Keratinocyte (primary cell): ENCODE measurements around the gene EFHD2. TPM values are rescaled to one million over a fixed set of nuclear protein-coding genes. Genes with fewer than 3 reads are reported as not detected.

Experiments used
- DNase-seq: peaks from one replicate; pipeline ENCODE4 v3.0.0-alpha.2; 2011; ENCODE audit warnings: low read depth, missing footprints, low spot score
- FAIRE-seq: peaks from 2 replicates; lab custom pipeline; 2011; peaks lifted over from hg19 to GRCh38; lab: Jason Lieb, UNC
- H2AFZ ChIP-seq: 2 replicates; pipeline ENCODE4 v1.6.0; 2012; ENCODE audit warnings: low read length, control low read depth, inconsistent platforms; ENCODE audit not compliant: control insufficient read depth
- H3K27ac ChIP-seq: 2 replicates; pipeline ENCODE4 v1.5.1; 2011; ENCODE audit warnings: low read length; ENCODE audit not compliant: control insufficient read depth, insufficient read depth
- H3K27me3 ChIP-seq: 3 replicates; pipeline ENCODE4 v1.6.0; 2011; ENCODE audit warnings: low read length; ENCODE audit not compliant: control insufficient read depth, insufficient read depth; ENCODE audit errors: extremely low read depth
- H3K36me3 ChIP-seq, 2 experiments: 2 replicates in 1 of 2; 3 replicates in 1 of 2; pipeline ENCODE4 v1.5.1; 2011; ENCODE audit warnings: low read length in 2 of 2, mild to moderate bottlenecking in 1 of 2; ENCODE audit not compliant: control insufficient read depth in 2 of 2, insufficient read depth in 2 of 2; ENCODE audit errors: extremely low read depth in 1 of 2
- H3K4me1 ChIP-seq: 3 replicates; pipeline ENCODE4 v1.5.1; 2011; ENCODE audit warnings: low read length; ENCODE audit not compliant: control insufficient read depth, insufficient read depth; ENCODE audit errors: extremely low read depth
- H3K4me2 ChIP-seq: 3 replicates; pipeline ENCODE4 v1.6.0; 2011; ENCODE audit warnings: low read depth, low read length; ENCODE audit not compliant: control insufficient read depth, insufficient read depth; ENCODE audit errors: extremely low read depth
- H3K4me3 ChIP-seq, 3 experiments: fragments of 200-600 bp in 1 of 3; sonication (generic) in 1 of 3; 2 replicates in 2 of 3; 3 replicates in 1 of 3; pipeline ENCODE4 v1.5.1; 2011 to 2016; ENCODE audit warnings: low read length in 3 of 3, mild to moderate bottlenecking in 3 of 3, control low read depth in 2 of 3, inconsistent platforms in 1 of 3, low read depth in 1 of 3, mixed read lengths in 1 of 3, mixed run types in 1 of 3, moderate library complexity in 1 of 3; ENCODE audit not compliant: control insufficient read depth in 2 of 3, insufficient read depth in 2 of 3; ENCODE audit errors: extremely low read depth in 1 of 3
- H3K79me2 ChIP-seq: 2 replicates; pipeline ENCODE4 v1.6.0; 2012; ENCODE audit warnings: low read length; ENCODE audit not compliant: control insufficient read depth, insufficient read depth
- H3K9ac ChIP-seq: 3 replicates; pipeline ENCODE4 v1.6.0; 2011; ENCODE audit warnings: low read length; ENCODE audit not compliant: control insufficient read depth, insufficient read depth; ENCODE audit errors: extremely low read depth
- H3K9me1 ChIP-seq: 3 replicates; pipeline ENCODE4 v1.6.0; 2011; ENCODE audit warnings: low read length; ENCODE audit not compliant: control insufficient read depth, insufficient read depth; ENCODE audit errors: extremely low read depth
- H3K9me3 ChIP-seq: 2 replicates; pipeline ENCODE4 v1.5.1; 2012; ENCODE audit warnings: low read depth, low read length; ENCODE audit not compliant: control insufficient read depth
- H4K20me1 ChIP-seq: 3 replicates; pipeline ENCODE4 v1.6.0; 2011; ENCODE audit warnings: low read length; ENCODE audit not compliant: control insufficient read depth, insufficient read depth; ENCODE audit errors: extremely low read depth
- EZH2 ChIP-seq: IDR thresholded peaks from one replicate; pipeline ENCODE4 v1.6.1; 2012; ENCODE audit warnings: inconsistent platforms, mild to moderate bottlenecking, low read length, moderate library complexity
- dilution Hi-C: fragments of 300-500 bp; cut with MboI; formaldehyde crosslinking; loops from one replicate; pipeline ENCODE4 v1.7.0; 2020; ENCODE audit warnings: low sequenced_read_pairs; ENCODE audit not compliant: extremely low pct_ligation_motif_present
- polyA plus RNA-seq, 5 experiments: library from polyadenylated mRNA; depleted of rRNA in 3 of 5; stranded (reverse) in 3 of 5; stranded (forward) in 1 of 5; unstranded in 1 of 5; fragments of >200 nt; gene quantifications; 1 replicate in 1 of 5; 2 replicates in 3 of 5; 3 replicates in 1 of 5; pipeline versions ENCODE4 v1.2.1 to v1.2.3, GENCODE V29; 2011 to 2012; ENCODE audit warnings: missing spikeins in 2 of 5, low read depth in 1 of 5, low replicate concordance in 1 of 5
- TF ChIP-seq, protein P1 (sequence below), 3 experiments: IDR thresholded peaks in 1 of 3; conservative IDR thresholded peaks in 1 of 3; optimal IDR thresholded peaks in 1 of 3; 2 replicates in 2 of 3; 3 replicates in 1 of 3; pipeline versions ENCODE3 to v1.5.1; 2011; ENCODE audit warnings: low read length in 3 of 3, mild to moderate bottlenecking in 3 of 3, moderate library complexity in 2 of 3, control low read depth in 1 of 3, inconsistent platforms in 1 of 3; ENCODE audit not compliant: insufficient read depth in 2 of 3; ENCODE audit errors: extremely low read depth in 1 of 3

Gene EFHD2
- polyA plus RNA-seq, 1 donor (not counting 4 experiments of a cell fraction or from before 2014, with no cell fraction given): 47.6 TPM

DNA sequence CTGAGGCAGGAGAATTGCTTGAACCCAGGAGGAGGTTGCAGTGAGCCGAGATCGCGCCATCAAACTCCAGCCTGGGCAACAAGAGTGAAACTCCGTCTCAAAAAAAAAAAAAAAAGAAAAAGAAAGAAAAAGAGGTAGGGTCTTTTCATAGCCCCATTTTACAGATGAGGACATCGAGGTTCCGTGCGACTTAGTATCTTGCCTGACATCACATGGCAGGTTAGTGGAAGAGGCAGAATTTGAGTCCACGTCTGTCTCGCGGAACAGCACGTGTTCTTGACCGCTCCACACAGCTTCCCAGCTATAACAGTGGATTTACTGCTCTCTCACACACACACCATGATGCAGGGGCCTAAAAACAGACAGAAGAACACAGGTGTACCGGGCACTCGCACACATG lies 29.6 kb downstream of the EFHD2 start:
- H3K4me1 ChIP-seq: no peaks in the 10 kb centered on the region
- H3K9me1 ChIP-seq: no peaks in the 10 kb centered on the region
- no peaks in the 10 kb centered on the region for H3K79me2 ChIP-seq
- H2AFZ ChIP-seq: no peak overlapping the region
- H3K36me3 ChIP-seq: no peaks in the 10 kb centered on the region
- TF ChIP-seq, protein P1, sequence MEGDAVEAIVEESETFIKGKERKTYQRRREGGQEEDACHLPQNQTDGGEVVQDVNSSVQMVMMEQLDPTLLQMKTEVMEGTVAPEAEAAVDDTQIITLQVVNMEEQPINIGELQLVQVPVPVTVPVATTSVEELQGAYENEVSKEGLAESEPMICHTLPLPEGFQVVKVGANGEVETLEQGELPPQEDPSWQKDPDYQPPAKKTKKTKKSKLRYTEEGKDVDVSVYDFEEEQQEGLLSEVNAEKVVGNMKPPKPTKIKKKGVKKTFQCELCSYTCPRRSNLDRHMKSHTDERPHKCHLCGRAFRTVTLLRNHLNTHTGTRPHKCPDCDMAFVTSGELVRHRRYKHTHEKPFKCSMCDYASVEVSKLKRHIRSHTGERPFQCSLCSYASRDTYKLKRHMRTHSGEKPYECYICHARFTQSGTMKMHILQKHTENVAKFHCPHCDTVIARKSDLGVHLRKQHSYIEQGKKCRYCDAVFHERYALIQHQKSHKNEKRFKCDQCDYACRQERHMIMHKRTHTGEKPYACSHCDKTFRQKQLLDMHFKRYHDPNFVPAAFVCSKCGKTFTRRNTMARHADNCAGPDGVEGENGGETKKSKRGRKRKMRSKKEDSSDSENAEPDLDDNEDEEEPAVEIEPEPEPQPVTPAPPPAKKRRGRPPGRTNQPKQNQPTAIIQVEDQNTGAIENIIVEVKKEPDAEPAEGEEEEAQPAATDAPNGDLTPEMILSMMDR (optimal IDR thresholded peaks at IDR 0.05 in 1 of 3, IDR thresholded peaks at IDR 0.05 in 1 of 3, conservative IDR thresholded peaks at IDR 0.05 in 1 of 3; ENCODE audit: extremely low read depth in 1 of 3, insufficient read depth in 2 of 3, low read length in 3 of 3): no peak
- TF ChIP-seq EZH2: no peak
- no peak overlapping the region for H3K4me2 ChIP-seq
- dilution Hi-C loops: no loop called here
- no peak overlapping the region for H3K9ac ChIP-seq
- no peaks in the 10 kb centered on the region for H3K9me3 ChIP-seq
- peaks cover 5% of the 10 kb centered on the region for H3K27me3 ChIP-seq
- FAIRE-seq (no peak), DNase-seq (no peak)
- no peak overlapping the region for H3K27ac ChIP-seq
- no peak overlapping the region for H3K4me3 ChIP-seq
- no peaks in the 10 kb centered on the region for H4K20me1 ChIP-seq

DNA sequence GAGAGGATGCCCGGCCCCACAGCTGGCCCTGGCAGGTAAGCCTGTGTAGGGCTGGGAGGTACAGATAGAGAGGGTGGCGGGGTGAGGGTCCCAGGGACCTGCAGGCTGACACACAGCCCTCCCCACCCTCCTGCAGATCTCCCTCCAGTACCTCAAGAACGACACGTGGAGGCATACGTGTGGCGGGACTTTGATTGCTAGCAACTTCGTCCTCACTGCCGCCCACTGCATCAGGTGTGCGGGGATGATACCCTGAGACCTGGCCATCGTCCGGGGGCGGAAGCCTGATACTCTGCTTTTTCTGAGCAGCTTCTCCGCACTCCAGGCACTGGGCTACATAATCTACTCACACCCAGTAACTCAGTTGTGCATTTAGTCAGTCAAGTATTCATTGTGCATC lies 30.7 kb downstream of the EFHD2 start:
- no peak for TF ChIP-seq EZH2
- TF ChIP-seq, protein P1 (optimal IDR thresholded peaks at IDR 0.05 in 1 of 3, IDR thresholded peaks at IDR 0.05 in 1 of 3, conservative IDR thresholded peaks at IDR 0.05 in 1 of 3; ENCODE audit: extremely low read depth in 1 of 3, insufficient read depth in 2 of 3, low read length in 3 of 3): no peak
- no peaks in the 10 kb centered on the region for H3K79me2 ChIP-seq
- dilution Hi-C loops: no loop called here

More for the DNA sequence above, 30.7 kb downstream of the EFHD2 start:
- Histone ChIP-seq H3K9ac (no peak overlapping the region), H3K9me1 (peaks cover 2% of the 10 kb centered on the region), H3K9me3 (no peaks in the 10 kb centered on the region), H3K4me2 (no peak overlapping the region), H3K27ac (no peak overlapping the region), H3K36me3 (no peaks in the 10 kb centered on the region), H2AFZ (no peak overlapping the region), H3K4me3 (no peak overlapping the region), H4K20me1 (no peaks in the 10 kb centered on the region), H3K27me3 (peaks cover 5% of the 10 kb centered on the region), H3K4me1 (no peaks in the 10 kb centered on the region)
- DNase-seq: no peak
- no peak for FAIRE-seq
